Stimulated activated CD4-positive, alpha-beta T cell treated with anti-CD3 and anti-CD28 coated beads, Interleukin-15, amount 100 ng/mL, for 1 hour (primary cell): ENCODE data around the gene KCNK5.

Experiments
- DNase-seq, 2 donors: peaks; one replicate each; pipeline ENCODE4 v3.0.0-alpha.2; 2020; ENCODE audit warnings: low read depth in 1 of 2, low spot score in 1 of 2

KCNK5 gene

GRCh38 chr6:39143238-39143930 is 85.9 kb downstream of the KCNK5 start:
- peak in 1 of 2 donors; percentile 8 for DNase-seq

DNA sequence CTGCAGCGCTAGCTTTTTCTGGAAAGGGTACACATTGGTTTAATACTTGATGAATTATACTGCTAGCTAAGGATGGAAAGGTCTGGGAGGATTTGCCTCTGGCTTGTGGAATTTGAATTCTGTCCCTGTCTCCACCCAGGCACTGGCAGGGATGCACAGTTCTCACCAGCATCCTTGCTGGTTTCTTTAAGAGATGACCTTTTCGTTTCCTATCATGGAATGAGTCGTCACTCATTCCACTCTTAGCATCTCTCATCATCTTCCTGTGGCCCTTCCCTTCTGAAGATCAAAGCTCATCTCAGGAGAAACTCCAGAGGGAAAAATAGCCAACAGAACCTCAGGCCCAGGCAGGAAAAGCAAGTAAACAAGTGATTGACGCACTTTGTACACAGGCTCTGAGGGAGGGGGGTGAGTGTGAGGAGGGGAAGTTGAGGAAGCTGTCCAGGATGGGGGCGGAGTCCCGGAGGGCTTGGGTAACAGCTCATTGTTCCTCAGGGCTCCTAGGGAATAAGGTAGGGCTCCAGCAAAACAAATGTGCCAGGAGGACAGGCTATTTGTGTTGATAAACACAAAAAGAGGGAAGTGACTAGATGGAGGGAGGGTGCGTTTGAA is 88.6 kb downstream of the KCNK5 start:
- no peak for DNase-seq
